Activated naive CD4-positive, alpha-beta T cell treated with anti-CD3 and anti-CD28 coated beads for 36 hours (primary cell): ENCODE measurements around the gene VAV2. TPM values are rescaled to one million over a fixed set of nuclear protein-coding genes. Genes with fewer than 3 reads are reported as not detected.

Experiments
- CTCF ChIA-PET: fragments of 350-600 bp; sonication (Branson Sonifier 250); formaldehyde crosslinking; loops from one replicate; lab custom pipeline; 2021; ENCODE audit warnings: antibody characterized with exemption; lab: Charles Lee
- DNase-seq: peaks from one replicate; pipeline ENCODE4 v3.0.0-alpha.2; 2020
- H3K27ac Mint-ChIP-seq: one replicate; pipeline ENCODE4 v1.8.0; 2021; ENCODE audit warnings: mild to moderate bottlenecking, mixed read lengths
- H3K27me3 Mint-ChIP-seq: one replicate; pipeline ENCODE4 v1.8.0; 2021; ENCODE audit warnings: low read depth, mixed read lengths
- H3K36me3 Mint-ChIP-seq: one replicate; pipeline ENCODE4 v1.8.0; 2021; ENCODE audit warnings: low read depth, mixed read lengths
- H3K4me1 Mint-ChIP-seq: one replicate; pipeline ENCODE4 v1.8.0; 2021; ENCODE audit warnings: low read depth, mixed read lengths
- H3K4me3 Mint-ChIP-seq: one replicate; pipeline ENCODE4 v1.8.0; 2021; ENCODE audit warnings: mild to moderate bottlenecking, moderate library complexity, mixed read lengths
- H3K9me3 Mint-ChIP-seq: one replicate; pipeline ENCODE4 v1.8.0; 2021; ENCODE audit warnings: mixed read lengths
- intact Hi-C: fragments of 100-400 bp; cut with micrococcal nuclease; formaldehyde crosslinking; loops from one replicate; pipeline ENCODE4 v1.15.1; 2023
- total RNA-seq, 2 experiments: library from RNA; stranded (reverse); gene quantifications; one replicate each; pipeline ENCODE4 v1.2.3, GENCODE V29; 2021

Gene VAV2
- total RNA-seq, 2 experiments from 2014 or later: 3.4 to 3.8 TPM

GRCh38 chr9:134004131-134004873 is 12.2 kb upstream of the VAV2 start:
- intact Hi-C loops: no loop called here
- H3K27me3 Mint-ChIP-seq: peaks cover 5% of the 10 kb centered on the region
- CTCF ChIA-PET: interaction anchor here (0.9 to 1.1 kb wide), 2 partner anchors 9 to 10 kb away, joined by 3 to 4 read pairs; no protein-coding TSS in a partner anchor
- no peak overlapping the region for H3K4me3 Mint-ChIP-seq
- H3K27ac Mint-ChIP-seq: no peak overlapping the region
- H3K4me1 Mint-ChIP-seq: no peaks in the 10 kb centered on the region
- H3K9me3 Mint-ChIP-seq: no peaks in the 10 kb centered on the region
- no peak for DNase-seq
- no peaks in the 10 kb centered on the region for H3K36me3 Mint-ChIP-seq

DNA sequence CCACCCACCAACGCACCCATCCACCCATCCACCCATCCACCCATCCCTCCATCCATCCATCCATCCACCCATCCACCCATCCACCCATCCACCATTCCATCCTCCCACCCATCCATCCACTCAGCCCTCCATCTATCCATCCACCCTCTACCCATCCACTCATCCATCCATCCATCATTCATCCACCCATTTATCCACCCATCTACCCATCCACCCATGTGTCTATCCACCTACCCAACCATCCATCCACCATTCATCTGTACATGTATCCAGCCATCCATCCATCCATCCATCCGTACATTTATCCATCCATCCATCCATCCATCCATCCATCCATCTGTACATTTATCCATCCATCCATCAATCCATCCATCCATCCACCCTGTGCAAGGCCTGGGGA is 11.1 kb upstream of the VAV2 start:
- Mint-ChIP-seq H3K36me3 (no peaks in the 10 kb centered on the region), H3K27me3 (peaks cover 5% of the 10 kb centered on the region), H3K9me3 (no peaks in the 10 kb centered on the region), H3K27ac (no peak overlapping the region), H3K4me3 (no peak overlapping the region), H3K4me1 (no peaks in the 10 kb centered on the region)
- CTCF ChIA-PET: no interaction called here
- intact Hi-C loops: no loop called here
- DNase-seq: no peak

GRCh38 chr9:134002796-134003195 is 10.7 kb upstream of the VAV2 start:
- intact Hi-C loops: no loop called here
- no peaks in the 10 kb centered on the region for H3K36me3 Mint-ChIP-seq
- no peak overlapping the region for H3K4me3 Mint-ChIP-seq
- H3K27me3 Mint-ChIP-seq: peaks cover 5% of the 10 kb centered on the region
- no peak for DNase-seq
- H3K27ac Mint-ChIP-seq: no peak overlapping the region
- no peaks in the 10 kb centered on the region for H3K9me3 Mint-ChIP-seq
- no peaks in the 10 kb centered on the region for H3K4me1 Mint-ChIP-seq
- CTCF ChIA-PET: no interaction called here

DNA sequence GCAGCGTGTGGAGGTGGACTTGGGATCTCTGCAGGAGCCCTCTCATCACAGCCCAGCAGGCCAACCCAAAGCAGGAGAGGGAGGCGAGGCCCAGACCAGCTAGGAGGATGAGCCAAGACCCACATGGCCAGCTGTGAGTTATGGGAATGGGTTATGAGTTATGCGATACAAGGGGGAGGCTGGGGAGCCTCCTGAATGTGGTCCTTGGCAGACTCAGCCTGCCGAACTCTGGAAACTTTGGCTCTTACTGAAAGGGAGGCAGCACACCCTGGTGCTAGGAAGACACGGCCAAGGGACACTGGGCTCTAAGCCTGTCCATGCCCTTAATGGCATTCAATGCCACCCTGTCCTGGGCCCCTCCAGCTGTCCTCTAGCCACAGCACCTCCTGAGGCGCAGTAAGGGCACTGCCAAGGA is 7.7 kb upstream of the VAV2 start:
- Mint-ChIP-seq H3K9me3 (no peaks in the 10 kb centered on the region), H3K4me1 (no peaks in the 10 kb centered on the region), H3K36me3 (no peaks in the 10 kb centered on the region), H3K27me3 (no peaks in the 10 kb centered on the region), H3K27ac (no peak overlapping the region), H3K4me3 (no peak overlapping the region)
- intact Hi-C loops: loop anchor here (10.0 kb wide), 1 partner anchor 405 kb away; no protein-coding TSS in a partner anchor
- CTCF ChIA-PET: no interaction called here
- no peak for DNase-seq

GRCh38 chr9:133998915-133999595 is 6.9 kb upstream of the VAV2 start:
- no peak for DNase-seq
- H3K27ac Mint-ChIP-seq: no peak overlapping the region
- no peaks in the 10 kb centered on the region for H3K36me3 Mint-ChIP-seq
- H3K9me3 Mint-ChIP-seq: no peaks in the 10 kb centered on the region
- no peaks in the 10 kb centered on the region for H3K27me3 Mint-ChIP-seq
- intact Hi-C loops: loop anchor here (10.0 kb wide), 1 partner anchor 404 kb away; no protein-coding TSS in a partner anchor
- H3K4me1 Mint-ChIP-seq: peaks cover 2% of the 10 kb centered on the region
- CTCF ChIA-PET: no interaction called here
- H3K4me3 Mint-ChIP-seq: no peak overlapping the region

- intact Hi-C loops: loop anchor here (10.0 kb wide), 1 partner anchor 403 kb away; no protein-coding TSS in a partner anchor
- Mint-ChIP-seq H3K36me3 (no peaks in the 10 kb centered on the region), H3K4me3 (no peak overlapping the region)
Measured at GRCh38 chr9:133997584-133997983, 5.5 kb upstream of the VAV2 start.

DNA sequence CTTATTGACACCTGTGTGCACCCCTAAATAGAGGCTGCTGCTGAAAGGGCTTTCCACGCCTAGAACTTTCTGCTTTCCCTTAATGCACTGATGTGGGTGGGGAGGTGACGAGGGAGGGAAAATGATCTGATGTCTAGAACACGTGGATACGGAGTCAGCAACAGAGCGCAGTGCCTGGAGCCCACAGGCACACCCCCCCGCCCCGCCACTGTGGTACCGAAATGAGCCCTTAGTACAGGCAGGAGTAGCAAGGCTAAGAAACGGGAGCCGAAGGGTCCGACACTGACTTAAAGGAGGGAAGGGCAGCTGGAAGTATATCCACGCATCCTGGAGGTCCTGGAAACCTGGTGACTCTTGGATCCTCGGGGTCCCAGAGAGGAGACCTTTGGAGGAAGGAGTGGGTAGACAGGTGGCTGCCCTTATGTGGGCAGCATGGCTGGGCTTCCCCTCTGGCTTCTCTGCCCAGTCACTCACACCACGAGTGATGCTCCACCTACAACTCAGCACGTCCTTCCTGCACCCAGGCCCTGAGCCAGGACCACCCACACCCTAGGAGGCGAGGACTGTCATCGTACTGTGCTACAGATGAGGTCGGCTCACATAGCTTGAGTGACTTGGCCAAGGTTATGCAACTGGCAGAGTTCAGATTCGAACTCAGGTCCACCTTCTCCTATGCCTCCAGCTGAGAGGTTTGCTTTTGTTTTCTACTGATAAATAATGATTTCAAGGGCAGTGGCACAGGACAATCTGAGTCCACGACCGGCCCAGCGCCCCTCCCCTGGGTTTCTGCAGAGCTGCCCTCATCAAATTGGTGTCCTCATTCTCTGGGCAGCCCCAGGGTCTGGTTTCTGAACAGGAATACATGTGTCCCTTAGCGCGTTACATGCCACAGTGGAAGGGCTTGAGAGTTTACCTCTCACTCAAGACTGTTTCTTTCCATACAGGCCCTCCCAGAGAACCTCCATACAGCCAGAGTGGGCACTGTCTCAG is 4.7 kb upstream of the VAV2 start:
- intact Hi-C loops: loop anchor here (10.0 kb wide), 1 partner anchor 402 kb away; no protein-coding TSS in a partner anchor
- H3K9me3 Mint-ChIP-seq: no peaks in the 10 kb centered on the region
- H3K4me3 Mint-ChIP-seq: no peak overlapping the region
- no peaks in the 10 kb centered on the region for H3K36me3 Mint-ChIP-seq
- H3K4me1 Mint-ChIP-seq: peaks cover 2% of the 10 kb centered on the region
- H3K27me3 Mint-ChIP-seq: no peaks in the 10 kb centered on the region
- no peak overlapping the region for H3K27ac Mint-ChIP-seq
- DNase-seq: no peak
- CTCF ChIA-PET: interaction anchor here (0.6 to 5.0 kb wide), 3 partner anchors 202 to 235 kb away, joined by 3 to 84 read pairs (median 61); no protein-coding TSS in a partner anchor

More at GRCh38 chr9:133997584-133997983, 5.5 kb upstream of the VAV2 start:
- CTCF ChIA-PET: interaction anchor here (0.6 to 5.0 kb wide), 3 partner anchors 203 to 236 kb away, joined by 3 to 84 read pairs (median 61); no protein-coding TSS in a partner anchor
- DNase-seq: no peak
- Mint-ChIP-seq H3K27ac (no peak overlapping the region), H3K27me3 (no peaks in the 10 kb centered on the region), H3K9me3 (no peaks in the 10 kb centered on the region), H3K4me1 (peaks cover 2% of the 10 kb centered on the region)

- DNase-seq: peak; percentile 38
- peaks cover 3% of the 10 kb centered on the region for H3K27me3 Mint-ChIP-seq
- H3K4me3 Mint-ChIP-seq: no peak overlapping the region
- intact Hi-C loops: loop anchor here (2.0 to 10.0 kb wide), 2 partner anchors 30 to 400 kb away; partner anchors contain the start of gene BRD3OS
- H3K4me1 Mint-ChIP-seq: peaks cover 2% of the 10 kb centered on the region
- H3K36me3 Mint-ChIP-seq: no peaks in the 10 kb centered on the region
- no peak overlapping the region for H3K27ac Mint-ChIP-seq
- H3K9me3 Mint-ChIP-seq: no peaks in the 10 kb centered on the region
- CTCF ChIA-PET: interaction anchor here (0.6 to 5.0 kb wide), 20 partner anchors 10 to 233 kb away, joined by 3 to 84 read pairs (median 4); partner anchors contain the start of gene BRD3OS
Measured at GRCh38 chr9:133995012-133995896, 3.1 kb upstream of the VAV2 start.

DNA sequence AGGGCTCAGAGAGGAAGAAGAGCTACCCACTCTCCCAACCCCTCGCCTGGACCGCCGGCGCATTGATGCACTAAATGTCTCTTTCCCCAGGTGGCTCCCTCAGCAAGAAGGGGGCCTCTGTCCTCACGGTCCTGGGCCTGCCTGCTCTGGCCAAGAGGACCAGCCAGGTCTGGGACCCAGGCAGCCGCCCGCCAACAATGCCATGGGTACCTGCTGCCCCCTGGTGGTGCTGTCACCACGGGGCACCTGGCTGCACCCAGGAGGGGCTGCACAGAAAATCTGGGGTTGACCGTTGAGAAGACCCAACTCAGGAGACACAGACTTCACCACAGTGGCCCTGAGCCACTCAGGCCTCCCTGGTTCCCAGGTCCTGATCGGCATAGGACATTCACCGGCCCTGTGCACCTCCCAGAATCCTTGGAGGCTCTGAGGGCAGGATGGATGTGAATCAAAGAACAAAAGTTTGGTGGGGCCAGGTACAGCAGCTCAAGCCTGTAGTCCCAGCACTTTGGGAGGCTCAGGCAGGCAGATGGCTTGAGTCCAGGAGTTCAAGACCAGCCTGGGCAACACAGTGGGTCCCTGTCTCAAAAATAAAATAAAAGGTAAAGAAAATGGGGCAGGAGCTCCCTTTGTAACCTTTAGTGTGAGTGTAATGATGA is 2.4 kb upstream of the VAV2 start:
- intact Hi-C loops: loop anchor here (1.0 to 10.0 kb wide), 7 partner anchors 30 to 400 kb away; partner anchors contain the start of gene BRD3OS
- H3K4me3 Mint-ChIP-seq: no peak overlapping the region
- peaks cover 2% of the 10 kb centered on the region for H3K4me1 Mint-ChIP-seq
- no peaks in the 10 kb centered on the region for H3K9me3 Mint-ChIP-seq
- peaks cover 3% of the 10 kb centered on the region for H3K27me3 Mint-ChIP-seq
- DNase-seq: peak; percentile 80
- H3K27ac Mint-ChIP-seq: no peak overlapping the region
- CTCF ChIA-PET: interaction anchor here (0.6 to 5.0 kb wide), 35 partner anchors 10 to 515 kb away, joined by 3 to 84 read pairs (median 4); partner anchors contain the start of gene BRD3OS
- H3K36me3 Mint-ChIP-seq: no peaks in the 10 kb centered on the region

DNA sequence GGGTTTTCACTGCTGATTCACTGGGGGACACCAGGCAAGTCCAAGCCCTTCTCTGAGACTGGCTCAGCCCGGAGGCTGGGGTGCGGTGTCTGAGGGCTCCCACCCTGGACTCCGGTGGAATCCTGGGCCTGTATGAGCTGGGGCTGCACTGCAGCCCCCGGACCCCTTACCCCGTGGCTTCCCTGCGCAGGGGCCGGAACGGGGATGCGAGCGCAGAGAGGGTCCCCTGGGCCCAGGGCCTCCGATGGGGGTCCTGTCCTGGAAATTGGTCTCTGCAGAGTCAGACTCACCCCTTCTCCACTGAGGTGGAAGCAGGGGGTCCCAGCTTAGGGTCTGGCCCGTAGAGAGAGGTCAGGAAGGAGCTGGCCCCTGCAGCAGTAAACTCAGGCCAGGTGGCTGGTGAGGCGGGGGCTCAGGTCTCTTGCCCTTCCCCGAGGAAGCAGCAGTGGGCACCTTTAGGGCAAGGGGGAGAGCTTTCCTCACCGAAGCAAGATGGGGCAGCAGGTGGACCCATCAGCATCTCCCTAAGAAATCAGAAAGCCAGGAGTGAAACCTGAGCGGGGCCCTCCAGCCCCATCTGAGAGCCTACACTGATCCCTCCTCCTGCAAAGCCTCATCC is 1.6 kb upstream of the VAV2 start:
- intact Hi-C loops: loop anchor here (1.0 to 10.0 kb wide), 8 partner anchors 31 to 461 kb away; partner anchors contain the start of gene BRD3OS
- no peak for DNase-seq
- H3K4me3 Mint-ChIP-seq: peak overlapping the region; percentile 60
- H3K27ac Mint-ChIP-seq: no peak overlapping the region
- H3K27me3 Mint-ChIP-seq: peaks cover 3% of the 10 kb centered on the region
- no peaks in the 10 kb centered on the region for H3K9me3 Mint-ChIP-seq
- H3K4me1 Mint-ChIP-seq: peaks cover 2% of the 10 kb centered on the region
- CTCF ChIA-PET: interaction anchor here (0.6 to 5.0 kb wide), 28 partner anchors 9 to 514 kb away, joined by 3 to 84 read pairs (median 4); partner anchors contain the start of gene BRD3OS
- no peaks in the 10 kb centered on the region for H3K36me3 Mint-ChIP-seq
